NCI-H2029 treated with DMSO at 0.1 percent for 48 hours (cell line): ENCODE measurements around the gene FRMD5.

Experiments
- DNase-seq: peaks from one replicate; lab custom pipeline; 2025; lab: John Stamatoyannopoulos, UW

The FRMD5 gene

DNA sequence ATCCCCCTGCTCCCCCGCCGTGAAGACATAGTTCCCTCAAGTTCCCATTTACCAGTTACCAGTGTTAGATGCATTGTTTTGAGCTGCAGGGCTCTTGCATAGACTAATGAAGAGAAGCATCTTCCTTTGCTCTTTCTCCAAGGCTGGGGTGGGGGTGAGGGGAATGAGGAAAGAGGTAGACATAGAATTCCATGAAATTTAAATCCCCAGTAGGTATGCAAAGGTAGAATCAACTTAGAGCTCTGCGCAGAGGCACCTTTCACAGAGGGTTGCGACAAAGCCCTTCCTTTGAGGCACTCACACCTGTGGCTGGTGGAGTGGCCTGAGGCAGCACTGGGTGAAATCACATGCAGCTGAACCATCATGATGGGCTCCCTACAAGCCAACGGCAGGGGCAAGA lies 266.9 kb downstream of the FRMD5 start:
- DNase-seq = no peak

DNA sequence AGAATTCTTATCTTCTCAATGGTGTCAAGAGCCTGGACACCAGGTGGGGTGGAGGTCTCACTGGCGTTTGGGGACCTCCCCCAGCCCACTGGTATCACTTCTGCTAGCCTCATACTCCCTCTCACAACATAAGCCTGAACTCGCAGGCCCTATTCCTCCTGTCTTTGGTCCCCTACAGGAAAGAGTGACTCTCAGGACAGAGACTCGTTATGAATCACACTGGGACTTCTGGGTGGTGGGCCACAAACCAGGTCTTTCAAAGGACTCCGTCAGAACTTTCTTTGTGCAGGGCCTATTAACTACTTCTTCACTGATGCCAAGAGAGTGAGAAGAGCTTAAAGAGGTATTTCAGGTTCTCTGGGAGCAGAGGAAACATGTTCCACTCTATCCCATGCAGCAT lies 267.9 kb downstream of the FRMD5 start:
- DNase-seq = no peak

DNA sequence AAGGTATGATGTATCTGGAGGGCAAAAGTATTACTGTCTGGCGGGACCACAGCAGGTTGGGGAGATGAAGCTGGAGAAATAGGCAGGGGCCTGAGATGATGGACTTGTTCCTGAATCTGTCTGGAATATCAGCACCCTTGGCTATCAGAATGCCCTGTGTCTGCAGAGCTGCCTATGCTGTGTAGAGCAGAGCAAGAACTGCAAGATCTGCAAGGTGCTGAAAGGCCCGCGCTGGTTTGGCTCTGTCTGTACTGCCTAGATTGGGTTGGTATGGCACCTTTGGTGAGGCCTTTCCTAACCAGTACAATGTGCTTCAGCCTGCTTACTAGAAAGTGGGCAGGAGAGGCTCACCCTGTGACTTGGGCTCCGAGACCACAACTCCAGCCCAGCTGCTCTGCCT lies 271.5 kb downstream of the FRMD5 start:
- no peak for DNase-seq

DNA sequence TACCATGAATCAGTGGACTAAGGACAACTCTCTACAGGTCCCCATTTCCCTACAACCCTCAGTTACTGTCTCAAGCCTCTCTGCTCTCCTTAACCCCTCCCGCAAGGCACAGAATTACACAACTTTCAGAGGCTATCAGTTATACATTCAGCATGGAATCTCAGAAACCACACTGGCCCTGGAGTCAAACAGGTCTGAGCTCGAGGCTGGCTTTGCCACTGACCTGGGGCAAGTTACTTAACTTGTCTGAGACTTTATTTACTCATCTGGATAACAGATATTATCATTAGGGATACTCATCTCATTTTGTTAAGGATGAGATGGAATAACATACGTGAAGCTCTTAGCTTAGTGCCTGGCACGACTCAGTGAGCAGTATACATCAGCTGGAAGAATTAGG lies 273.1 kb downstream of the FRMD5 start:
- no peak for DNase-seq

DNA sequence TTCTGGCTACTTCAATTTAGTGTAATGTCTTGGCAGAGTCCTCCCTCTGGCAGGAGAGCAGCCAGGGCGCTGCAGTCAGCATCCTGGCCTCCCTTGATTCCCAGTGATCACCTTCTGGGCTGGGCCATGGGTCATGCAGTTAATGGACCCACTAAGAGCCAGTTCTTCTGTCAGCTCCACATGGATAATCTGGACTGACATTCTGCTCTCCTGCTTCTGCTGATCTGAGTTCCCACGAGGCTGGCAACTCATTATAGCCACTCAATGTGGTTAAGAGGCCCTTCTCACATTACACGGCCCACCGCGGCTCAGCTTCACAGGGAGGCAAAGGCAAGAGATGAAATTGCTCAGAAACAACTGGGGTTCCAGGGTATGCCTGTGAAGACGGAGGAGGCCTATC lies 274.3 kb downstream of the FRMD5 start:
- DNase-seq = peak; percentile 2

DNA sequence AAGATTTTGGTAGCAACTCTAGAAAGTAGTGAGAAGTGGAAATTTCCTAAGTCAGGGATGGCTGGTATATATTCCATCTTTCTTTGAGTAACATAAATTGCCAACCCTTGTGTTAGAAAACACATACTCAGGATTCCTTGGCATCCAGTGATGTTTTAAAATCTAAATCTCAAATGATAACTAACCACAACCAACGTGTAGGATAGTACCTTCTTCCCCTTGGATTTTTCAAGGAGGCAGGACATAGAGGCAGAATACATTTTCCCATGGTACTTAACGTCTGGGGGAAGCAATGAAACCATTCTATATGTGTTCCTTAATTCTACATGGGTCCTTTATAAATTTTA lies 274.8 kb downstream of the FRMD5 start:
- DNase-seq = no peak

DNA sequence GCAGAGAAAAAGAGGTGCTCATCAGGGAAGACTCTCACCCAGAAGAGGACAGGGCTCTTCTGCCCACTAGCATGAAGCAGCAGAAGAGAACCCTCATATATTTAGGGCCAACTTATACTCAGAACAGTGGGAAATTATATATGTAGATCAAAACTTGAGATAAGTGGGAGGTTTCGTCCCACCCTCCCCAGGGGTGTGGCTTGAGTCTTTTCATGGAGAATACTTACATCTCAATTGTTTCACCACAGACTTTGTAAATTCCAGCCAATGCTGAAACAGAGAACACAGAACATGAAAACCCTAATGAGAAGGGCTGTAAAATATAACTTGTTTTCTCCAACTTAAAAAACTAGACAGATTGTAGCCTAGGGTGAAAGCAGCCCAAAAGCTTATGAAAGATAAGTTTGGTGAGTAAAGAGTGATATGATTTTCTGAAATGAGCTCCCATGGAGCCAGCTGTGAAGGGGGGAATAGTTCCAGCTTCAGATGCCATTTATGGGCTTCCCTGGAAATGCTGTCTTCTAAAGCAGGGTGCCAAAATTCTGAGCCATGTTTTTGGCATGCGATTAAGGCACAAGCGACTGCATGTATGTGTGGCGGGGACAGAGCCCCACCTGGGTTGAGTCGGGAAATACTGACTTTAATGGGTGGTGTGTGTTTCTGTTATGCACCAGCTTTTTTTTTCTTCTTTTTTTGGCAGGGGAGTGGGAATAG lies 275.4 kb downstream of the FRMD5 start:
- DNase-seq = no peak

DNA sequence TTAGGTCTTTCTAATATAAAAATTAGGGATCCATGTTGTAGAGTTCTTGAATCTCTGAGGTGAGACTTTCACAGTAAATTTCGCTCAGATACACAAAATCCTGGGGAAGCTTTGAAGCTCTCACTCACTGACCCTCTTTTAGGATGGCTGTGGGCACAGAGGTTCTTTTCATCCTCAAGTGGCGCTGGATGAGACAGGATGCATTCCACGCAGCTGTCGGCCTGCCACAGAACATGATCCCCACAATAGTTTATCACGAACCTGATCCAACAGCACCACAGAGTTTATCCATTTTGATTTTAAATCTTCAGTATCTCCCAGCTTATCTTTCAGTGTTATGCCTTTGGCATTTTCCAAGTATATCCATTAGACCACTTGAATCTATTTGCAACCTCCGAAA lies 276.4 kb downstream of the FRMD5 start:
- no peak for DNase-seq

DNA sequence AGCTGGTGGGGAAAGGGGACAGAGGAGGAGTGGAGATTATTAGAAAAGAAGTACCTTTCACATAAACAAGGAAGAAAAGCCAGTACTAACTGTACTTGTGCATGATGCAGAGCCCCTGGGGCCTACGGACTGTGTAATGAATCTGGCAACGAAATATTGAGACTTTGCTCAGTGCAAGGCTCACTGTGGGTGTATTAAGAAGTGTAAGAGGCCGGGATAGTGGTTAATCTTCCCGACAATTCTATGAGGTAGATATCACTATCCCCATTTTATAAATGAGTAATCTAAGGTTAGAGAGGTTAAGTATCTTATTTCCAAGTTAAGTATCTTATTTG lies 278.8 kb downstream of the FRMD5 start:
- DNase-seq = no peak

DNA sequence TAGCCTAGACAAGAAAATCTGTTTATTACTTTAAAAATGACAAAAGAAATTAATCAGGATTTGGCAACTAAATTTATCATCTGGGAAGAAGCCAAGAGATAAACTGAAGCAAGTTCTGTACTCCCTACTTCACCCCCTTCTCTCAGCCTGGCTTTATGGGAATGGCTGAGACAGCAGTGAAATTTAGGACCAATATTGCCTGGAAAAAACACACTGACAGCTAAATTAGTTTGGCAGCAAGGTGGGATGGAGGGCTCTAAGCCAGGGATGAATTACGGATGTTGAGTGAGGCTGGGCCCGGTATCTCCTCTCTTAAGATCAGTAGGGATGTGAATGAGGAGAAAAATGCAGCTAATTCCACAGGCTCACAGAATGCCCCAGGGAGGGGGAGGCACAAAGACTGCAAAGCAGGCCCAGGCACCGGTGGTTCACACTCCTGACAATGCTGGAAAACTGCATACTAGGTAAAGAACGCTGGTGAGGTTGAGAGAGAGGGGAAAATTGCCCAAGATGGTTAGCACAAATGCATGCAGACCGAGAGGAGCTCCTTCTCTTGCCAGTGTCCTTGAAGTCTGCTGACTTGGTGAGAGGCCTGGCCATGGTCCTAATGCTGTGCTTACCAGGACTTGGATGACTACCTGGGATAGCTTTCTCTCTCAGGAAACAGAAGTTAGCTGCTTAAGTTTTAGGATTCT lies 279.3 kb downstream of the FRMD5 start:
- no peak for DNase-seq

DNA sequence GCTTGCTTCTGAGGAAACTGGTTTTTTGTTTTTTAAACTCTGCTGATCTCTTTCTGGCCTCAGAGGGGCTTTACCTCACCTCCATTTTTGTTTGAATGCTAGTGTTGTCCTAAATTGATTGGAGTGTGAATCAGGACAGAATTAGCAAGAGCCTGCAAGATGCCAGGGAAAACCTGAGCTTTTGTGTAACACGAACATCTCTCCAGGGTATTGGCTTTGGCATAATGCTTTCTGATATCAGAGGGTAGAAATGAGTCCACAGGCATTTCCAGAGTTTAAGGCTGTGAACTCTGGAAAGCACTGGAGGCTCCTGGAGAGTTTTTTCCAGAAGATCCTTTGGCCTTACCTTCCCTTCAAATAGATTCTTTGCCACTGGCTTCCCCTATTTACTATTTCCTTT lies 281.1 kb downstream of the FRMD5 start:
- DNase-seq = no peak

DNA sequence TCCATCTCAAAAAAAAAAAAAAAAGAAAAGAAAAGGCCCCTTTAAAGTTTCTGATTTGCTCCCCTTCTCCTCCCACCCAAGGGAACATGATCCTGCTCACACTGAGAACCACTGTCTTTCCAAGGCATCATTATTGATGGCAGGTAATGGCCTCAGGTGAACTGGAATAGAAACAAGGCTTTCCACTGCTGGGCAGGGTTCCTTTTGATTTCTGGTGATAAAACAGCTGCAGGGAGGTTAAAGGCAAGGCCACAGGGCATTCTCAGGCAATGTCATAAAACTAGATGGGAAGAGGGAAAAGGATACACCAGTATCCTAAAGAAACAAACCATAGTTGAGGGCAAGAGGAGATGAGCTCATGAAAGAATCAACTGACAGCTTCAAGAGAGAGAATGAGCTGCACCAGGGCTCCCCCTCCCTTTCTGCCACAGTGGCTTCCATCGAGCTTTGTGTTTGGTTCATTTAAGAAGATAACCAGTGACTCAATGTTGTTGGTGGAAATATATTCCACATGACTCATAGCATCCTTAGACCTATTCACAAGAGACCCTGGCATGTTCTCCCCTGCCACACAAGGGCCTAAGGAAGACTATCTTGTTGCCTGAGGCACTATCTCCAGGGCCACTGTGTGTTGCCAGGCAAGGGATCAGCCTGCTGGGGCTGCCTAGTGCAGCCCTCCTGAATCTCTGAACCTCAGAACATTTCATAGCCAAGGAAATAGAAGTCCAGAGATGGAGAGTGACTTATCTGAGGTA lies 281.9 kb downstream of the FRMD5 start:
- no peak for DNase-seq

DNA sequence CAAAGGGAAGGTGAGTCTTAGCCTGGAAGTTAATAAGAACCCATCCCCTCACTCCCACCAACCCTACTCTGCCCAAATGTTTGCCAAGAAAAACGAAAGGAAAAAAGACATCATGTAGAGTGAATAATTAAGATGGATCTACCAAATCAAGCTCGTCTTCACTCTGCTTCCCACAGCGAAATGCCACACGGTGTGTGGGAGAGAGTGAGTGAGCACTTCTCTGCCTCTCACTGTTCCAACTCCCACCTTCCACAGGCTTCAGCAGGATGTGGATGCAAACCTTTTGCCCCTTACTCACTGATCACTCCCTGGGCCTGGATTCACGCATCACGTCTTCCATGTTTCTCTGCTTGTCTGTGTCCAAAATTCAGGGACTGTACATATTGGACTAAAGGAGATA lies 282.9 kb downstream of the FRMD5 start:
- DNase-seq = no peak

DNA sequence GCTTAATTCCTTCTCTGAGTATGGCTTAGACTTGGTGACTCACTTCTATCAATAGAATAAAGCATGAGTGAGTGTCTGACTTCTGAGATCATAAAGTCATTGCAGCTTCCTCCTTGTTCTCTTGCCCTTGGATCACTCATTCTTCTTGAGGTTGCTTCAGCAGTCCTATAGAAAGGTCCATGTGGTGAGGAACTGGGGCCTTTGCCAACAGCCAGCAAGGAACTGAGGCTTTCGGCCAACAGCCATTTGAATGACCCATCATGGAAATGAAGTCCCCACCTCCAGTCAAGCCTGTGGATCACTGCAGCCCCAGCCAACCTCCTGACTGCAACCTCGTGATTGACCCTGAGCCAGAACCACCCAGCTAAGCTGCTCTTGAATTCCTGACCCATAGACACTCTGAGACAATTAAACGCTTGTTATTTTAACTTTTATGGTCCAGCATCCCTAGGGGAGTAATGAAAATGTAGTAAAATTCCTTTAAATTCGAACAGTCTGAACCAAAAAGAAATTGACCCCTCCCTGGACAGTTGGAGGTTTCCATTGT lies 283.8 kb downstream of the FRMD5 start:
- no peak for DNase-seq

DNA sequence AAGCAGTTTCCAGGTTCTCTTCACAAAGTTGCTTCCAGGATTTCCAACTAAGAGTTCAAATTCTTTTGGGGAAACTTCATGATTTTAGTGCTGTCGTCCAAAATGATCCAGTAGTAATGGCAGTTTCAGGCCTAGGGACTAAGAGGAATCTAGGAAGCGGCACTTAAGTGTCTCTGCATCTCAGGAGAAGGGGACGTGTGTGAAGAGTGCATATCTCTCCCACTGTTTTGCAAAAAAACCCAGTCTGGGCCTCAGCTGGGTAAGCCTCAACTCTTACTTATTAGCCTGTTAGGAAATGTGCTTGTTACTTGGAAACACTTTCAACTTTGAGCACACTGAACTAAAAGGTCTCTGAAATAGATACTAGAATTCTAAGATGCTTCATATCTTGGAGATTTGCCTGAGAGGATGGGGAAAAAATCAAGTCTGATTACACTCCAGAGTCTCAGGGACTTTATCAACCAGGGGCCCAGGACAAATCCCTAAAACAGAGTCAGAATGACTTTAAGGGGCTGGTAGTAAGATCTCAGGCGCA lies 286.5 kb downstream of the FRMD5 start:
- no peak for DNase-seq

DNA sequence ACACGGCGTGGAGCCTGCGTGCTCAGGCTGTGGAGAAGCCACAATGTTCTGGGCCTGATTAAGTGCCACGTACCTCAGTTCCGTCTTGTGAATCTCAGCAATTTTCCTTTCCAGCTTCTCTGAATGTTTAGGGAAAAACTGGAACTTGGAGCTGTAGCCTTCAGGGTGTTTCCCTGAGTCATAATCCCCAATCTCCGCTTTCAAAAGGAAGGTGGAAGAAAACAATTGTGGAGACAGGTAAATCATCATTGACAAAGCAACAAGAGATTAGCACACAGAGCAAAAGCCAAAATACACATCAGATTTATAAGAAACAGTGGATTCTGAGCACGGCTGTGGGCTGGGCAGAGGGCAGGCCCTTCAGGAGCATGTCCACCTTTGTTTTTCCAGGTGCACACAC lies 289.3 kb downstream of the FRMD5 start:
- no peak for DNase-seq

DNA sequence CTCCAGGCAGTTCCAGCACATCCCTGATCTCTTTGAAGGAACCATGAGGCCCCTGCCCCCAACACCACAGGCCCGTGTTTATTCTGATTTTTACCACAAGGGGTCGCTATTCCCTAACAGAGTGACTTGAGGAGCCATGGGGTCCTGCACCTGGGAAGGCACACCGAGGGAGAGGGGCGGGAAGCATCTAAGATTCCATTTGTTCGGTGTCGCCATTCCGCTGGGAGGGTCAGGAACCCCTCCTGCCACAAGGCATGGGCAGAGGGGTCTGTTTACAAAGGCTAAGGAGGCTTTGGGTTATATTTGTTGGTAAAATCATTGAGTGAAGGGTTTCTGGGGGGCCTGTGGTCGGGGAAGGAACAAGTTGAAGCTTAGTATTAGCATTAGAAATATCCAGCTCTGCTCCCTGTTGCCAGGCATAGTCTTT lies 291.2 kb downstream of the FRMD5 start:
- no peak for DNase-seq

DNA sequence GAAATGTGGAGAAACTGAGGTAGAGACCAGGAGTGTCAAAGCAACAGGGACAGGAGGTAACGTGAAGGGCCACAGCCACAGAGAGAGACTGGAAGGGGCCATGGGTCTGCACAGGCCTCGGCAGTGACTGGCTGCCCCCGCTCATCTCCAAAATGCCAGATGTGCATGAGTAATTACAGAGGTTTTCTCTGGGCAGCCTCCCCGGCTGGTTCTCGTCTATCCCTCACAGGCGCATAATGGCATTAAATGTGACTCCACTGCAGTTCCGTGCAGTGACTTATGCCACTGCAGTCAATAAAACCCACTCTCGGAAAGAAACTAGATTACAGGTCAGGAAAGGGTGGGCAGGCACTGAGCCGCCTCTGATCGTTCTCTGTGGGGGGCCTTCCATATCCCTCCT lies 293.6 kb downstream of the FRMD5 start:
- no peak for DNase-seq

DNA sequence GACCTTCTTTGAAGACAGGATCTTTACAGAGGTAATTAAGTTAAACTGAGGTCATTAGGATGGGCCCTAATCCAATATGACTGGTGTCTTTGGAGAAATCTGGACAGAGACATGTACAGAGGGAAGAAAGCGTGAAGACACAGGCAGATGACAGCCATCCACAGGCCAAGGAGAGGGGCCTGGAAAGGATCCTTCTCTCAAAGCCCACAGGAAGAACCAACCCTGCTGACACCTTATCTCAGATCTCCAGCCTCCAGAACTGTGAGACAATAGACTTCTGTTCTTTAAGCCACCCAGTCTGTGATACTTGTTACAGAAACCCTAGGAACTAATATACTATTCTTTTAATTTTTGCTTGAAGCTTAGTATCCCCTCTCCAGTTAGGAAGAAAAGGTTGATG lies 294.1 kb downstream of the FRMD5 start:
- DNase-seq = no peak

DNA sequence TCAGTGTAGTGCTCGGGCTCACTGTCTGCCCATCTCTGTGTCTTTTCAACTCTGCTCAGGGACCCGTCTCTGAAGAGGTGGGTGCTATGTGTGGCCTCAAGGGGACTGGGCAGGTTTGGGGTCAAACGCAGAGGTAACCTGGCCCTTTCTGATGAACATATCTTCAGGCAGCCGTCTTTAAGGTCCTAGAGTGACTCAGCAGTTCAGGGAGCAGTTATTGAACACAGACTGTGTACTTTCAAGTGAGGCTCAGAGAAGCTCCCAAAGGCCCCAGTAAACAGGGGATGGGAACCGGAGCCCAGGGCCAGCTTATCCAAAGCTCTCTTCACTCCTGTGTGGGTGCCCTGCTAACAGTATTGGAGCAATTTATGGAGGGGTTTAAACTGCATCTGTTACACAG lies 295.1 kb downstream of the FRMD5 start:
- no peak for DNase-seq

DNA sequence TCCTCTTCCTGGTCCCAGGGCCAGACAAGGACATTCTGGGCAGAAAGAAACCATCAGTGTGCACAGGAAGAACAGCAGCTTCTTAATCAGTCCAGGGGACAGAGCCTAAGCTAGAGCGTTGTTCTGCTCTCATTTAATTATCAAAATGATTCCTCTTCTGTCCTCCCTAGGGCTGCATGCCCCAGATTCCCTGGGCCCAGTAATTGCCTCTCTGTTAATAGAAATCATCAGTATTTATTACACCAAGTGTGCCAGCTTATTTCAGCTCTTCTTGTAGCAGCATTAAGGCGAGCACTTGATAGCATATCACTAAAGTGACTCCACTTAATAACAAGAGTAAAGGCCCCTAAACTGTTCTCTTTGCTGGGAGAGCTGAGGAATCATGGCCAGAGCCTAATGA lies 296.2 kb downstream of the FRMD5 start:
- no peak for DNase-seq

DNA sequence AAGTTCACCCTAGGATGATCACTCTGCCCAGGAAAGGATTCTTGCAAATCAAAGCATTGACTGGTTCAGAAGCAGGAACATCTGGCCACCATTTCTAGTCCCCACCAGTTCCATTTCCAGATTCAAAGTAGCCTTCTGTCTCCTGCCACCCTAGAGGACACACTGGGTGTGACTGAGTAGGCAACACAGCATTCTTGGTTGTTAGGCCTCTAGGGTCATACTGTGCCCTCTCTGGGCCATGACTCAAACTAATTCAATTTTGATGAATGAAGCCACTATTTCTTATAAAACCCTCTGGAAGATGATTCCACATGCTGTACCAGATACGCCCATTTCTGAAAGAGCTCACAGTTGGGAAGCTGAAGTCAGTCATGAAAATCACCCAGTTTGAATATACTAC lies 298.5 kb downstream of the FRMD5 start:
- DNase-seq = no peak

DNA sequence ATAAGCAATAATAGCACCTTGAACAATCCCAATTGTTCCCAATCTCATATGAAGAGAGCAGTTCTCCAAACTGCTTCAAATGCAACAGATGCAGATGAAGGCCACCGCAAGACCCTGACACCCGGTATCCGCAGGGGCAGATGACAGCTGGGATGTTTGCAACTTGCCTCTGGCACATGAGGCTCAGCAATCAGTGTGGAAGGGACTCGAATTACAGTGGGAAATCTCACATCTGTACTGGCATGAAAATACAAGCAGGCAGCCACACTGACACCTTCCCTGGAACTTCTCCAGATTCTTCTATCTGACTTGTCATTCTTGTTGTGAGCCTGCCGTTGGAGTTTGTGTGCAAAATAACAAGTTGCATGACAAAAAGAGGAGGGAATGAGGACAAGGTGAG lies 299.5 kb downstream of the FRMD5 start:
- DNase-seq = no peak
